GM21737 (cell line): ENCODE measurements around the gene NAMPT.
"Not testable (repeated sequence)": the region's sequence is repeated elsewhere in the genome, so short reads cannot be mapped to it uniquely, and the experiment has no call there.

ENCODE experiments used
- ATAC-seq: cut with Tn5 transposase; IDR thresholded peaks from one replicate; pipeline ENCODE4 v1.9.1; 2021; ENCODE audit warnings: mild to moderate bottlenecking, moderate library complexity; ENCODE audit not compliant: unreplicated experiment

The NAMPT gene

GRCh38 chr7:106305732-106306131, 20.9 kb upstream of the NAMPT start:
- no peak for ATAC-seq

DNA sequence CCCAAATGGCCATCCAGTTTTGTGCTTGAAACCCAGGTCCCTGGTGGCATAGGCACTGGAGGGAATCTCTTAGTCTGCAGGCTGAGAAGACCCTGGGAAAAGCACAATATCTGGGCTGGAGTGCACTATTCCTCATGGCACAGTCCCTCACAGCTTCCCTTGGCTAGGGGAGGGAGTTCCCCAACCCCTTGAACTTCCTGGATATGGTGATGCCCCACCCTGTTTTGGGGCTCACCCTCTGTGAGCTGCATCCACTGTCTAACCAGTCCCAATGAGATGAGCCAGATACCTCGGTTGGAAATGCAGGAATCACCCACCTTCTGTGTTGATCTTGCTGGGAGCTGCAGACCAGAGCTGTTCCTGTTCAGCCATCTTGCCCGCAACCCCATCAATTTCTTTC, 19.8 kb upstream of the NAMPT start:
- no peak for ATAC-seq

DNA sequence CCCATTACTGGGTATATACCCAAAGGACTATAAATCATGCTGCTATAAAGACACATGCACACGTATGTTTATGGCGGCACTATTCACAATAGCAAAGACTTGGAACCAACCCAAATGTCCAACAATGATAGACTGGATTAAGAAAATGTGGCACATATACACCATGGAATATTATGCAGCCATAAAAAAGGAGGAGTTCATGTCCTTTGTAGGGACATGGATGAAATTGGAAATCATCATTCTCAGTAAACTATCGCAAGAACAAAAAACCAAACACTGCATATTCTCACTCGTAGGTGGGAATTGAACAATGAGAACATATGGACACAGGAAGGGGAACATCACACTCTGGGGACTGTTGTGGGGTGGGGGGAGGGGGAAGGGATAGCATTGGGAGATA, 13.8 kb upstream of the NAMPT start:
- ATAC-seq: not testable (repeated sequence)

GRCh38 chr7:106298155-106298554, 13.4 kb upstream of the NAMPT start:
- ATAC-seq: not testable (repeated sequence)

GRCh38 chr7:106294334-106294733, 9.6 kb upstream of the NAMPT start:
- ATAC-seq: no peak

- no peak for ATAC-seq
Observed at GRCh38 chr7:106291247-106291646, 6.5 kb upstream of the NAMPT start.

DNA sequence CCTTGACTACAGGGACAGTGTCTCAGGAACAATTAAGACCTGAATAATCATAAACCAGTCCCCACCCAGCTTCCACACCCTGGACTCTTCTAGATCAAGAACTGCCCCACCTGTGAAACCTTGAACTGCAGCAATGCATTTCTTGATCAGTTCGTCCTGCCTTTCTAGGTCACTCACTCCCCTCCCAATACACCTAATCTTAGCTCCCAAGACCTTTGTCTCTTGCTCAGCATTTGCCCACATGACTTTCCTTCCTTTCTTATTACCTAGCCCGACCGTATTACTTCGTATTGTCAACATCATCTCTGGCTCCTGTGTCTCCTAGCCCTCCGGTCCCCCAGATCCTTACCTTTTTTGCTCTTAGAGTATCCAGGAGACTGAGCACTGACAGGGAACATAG, 5.5 kb upstream of the NAMPT start:
- ATAC-seq: no peak

DNA sequence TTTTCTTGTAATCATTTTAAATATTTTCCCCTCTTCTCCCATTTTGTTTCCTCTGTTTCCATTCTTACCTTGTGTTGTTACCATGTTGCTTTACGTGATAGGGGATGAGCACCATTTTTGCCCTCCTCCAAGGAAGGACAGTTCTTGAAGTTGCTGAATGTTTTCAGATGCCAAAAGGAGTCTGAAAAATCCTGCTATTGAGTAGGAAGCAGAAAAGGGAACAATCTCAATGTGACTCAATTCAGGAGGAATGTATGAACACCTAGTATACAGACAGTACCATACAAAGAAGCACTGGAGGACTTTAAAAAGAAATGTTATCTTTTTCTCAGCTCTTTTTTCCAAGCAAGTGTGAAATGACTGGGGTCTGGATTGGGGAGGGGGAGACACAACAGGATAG, 5.1 kb upstream of the NAMPT start:
- no peak for ATAC-seq

DNA sequence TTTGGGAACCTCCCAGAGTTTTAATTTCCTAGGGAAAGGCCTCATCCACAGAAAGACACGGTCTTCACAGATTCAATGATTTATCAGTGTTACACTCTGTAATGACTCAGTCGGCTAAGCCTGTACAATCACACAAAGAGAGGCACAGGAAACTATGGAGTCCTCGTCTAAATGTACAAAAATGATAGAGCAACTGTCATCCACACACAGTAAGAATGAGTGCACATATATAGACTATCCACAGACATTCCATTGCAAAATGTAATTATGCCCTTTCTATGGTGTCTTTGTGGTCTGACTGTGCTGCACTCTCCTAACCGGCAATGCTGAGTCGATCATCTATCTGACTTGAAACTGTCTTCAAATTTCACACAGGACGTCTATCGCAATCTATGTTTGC, 3.5 kb upstream of the NAMPT start:
- ATAC-seq: no peak

- no peak for ATAC-seq
Observed at GRCh38 chr7:106287786-106288185, 3.0 kb upstream of the NAMPT start.

GRCh38 chr7:106285855-106286492, 1.2 kb upstream of the NAMPT start:
- ATAC-seq: peak; percentile 26

- peak; percentile 81 for ATAC-seq
Observed at GRCh38 chr7:106285051-106285854, 470 bp upstream of the NAMPT start.

DNA sequence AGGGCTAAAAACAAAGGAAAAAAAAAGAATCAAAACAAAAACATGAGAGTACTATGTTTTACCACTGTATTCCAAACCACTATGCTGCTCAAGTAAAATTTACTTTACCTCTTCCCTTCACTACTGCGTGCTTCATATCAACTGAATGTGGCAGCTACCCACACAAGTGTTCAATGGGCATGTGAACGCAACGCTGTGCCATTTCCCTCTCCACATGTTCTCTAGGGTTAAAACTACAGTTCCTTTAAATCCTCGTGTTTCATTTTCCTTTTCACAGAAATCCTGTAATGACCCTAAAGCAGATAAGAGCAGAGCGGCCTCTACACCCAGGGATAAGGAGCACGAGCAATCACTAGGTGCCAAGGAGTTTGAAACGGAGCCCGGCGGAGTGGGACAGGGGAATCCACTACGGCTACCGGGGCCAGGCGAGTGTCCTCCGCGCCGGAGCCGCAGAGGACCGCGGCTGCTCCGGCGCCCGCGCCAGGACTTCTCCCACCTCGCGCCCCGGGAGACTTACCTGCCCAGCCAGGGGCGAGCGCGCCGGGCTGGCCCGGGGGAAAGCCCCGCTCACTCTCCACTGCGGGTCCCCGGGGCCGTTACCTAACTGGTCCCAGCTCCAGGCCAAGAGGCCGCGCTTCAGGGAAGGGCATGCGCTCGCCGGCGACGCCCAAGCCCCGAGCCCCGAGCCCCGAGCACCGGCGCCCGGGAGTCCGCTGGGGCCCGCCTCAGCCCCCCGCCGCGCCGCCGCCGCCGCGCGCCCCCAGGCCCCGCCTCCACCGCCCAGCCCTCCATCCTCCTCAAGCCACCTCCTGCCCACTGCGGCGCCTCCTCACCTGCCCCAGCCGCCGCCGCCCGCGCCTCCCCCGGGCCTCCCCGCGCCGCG, 711 bp downstream of the NAMPT start:
- ATAC-seq: peak; percentile 16

DNA sequence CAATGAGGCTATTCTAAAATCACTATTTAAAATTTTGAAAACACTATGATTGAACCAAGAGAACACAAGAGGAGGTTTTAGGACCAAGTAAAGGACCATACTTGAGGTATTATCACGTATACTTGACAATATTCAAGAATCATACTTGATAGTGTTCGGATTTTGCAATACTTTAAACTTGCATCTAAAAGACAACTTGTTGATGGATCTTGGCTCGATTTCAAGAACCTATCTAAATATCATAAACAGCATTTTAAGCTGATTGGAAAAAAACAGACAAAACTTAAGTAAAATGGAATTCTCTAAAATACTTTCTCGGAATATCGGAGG, 1.3 kb downstream of the NAMPT start:
- no peak for ATAC-seq

GRCh38 chr7:106282852-106283251, 1.9 kb downstream of the NAMPT start:
- no peak for ATAC-seq

DNA sequence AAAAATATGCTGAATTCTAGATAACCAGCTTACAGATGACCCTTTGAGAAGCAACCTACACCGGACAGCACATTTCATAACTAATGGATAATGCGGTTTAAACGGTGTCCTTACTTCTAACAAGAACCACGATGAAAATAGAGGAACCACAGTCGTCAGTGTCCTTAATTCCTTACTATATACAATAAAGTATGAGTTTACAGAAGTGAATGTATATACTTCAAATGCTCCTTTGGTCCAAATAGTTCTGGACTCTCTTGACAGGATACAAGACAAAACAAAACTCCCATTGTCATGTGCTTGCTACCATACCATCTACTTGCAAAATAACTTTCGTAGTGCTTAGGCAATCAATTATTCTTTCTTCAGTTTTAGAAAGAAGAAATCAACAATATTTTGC, 2.4 kb downstream of the NAMPT start:
- no peak for ATAC-seq

GRCh38 chr7:106281585-106282318, 3.0 kb downstream of the NAMPT start:
- ATAC-seq: no peak

DNA sequence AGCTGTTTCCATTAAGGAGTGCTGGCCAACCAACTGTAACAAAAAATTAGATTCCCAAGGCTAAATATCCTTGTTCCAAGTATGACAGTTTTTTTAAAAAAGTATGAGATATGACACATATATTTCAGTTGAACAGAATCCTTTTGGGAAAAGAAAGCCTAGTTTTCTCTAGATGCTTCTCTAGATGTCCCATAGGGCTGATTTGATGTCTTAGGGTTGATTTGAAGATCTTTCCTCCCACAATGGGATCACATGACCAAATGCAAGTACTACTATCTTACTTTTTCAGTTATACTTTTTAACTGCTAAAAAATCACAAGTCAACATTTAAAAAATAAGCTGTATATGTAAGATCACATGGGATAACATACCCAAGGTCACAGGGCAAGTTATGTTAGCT, 3.7 kb downstream of the NAMPT start:
- no peak for ATAC-seq

GRCh38 chr7:106279425-106280197, 5.2 kb downstream of the NAMPT start:
- no peak for ATAC-seq

DNA sequence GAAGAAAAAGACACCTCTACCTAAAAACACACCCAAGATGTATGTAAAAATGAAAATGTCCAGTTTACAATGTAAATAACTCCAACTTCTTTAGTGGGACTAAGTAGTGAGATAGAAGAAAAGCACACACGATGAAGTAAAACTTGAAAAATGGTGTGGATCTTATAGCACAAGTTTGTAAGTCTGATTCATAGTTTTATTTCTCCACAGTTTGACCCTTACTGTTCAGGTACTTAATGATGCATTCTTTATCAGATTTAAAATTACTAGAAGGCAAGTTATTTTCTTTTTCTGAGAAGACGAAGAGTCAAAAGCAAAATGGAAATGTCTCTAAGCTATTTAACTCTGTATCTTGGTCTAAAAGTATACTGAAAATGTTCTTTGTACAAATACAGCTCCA, 6.1 kb downstream of the NAMPT start:
- no peak for ATAC-seq
